ENCODE results near the gene RGS12.

The RGS12 gene

GRCh38 chr4:3302786-3303564 lies 10.2 kb downstream of the RGS12 start:
- TF ChIP-seq, protein P1, sequence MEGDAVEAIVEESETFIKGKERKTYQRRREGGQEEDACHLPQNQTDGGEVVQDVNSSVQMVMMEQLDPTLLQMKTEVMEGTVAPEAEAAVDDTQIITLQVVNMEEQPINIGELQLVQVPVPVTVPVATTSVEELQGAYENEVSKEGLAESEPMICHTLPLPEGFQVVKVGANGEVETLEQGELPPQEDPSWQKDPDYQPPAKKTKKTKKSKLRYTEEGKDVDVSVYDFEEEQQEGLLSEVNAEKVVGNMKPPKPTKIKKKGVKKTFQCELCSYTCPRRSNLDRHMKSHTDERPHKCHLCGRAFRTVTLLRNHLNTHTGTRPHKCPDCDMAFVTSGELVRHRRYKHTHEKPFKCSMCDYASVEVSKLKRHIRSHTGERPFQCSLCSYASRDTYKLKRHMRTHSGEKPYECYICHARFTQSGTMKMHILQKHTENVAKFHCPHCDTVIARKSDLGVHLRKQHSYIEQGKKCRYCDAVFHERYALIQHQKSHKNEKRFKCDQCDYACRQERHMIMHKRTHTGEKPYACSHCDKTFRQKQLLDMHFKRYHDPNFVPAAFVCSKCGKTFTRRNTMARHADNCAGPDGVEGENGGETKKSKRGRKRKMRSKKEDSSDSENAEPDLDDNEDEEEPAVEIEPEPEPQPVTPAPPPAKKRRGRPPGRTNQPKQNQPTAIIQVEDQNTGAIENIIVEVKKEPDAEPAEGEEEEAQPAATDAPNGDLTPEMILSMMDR (IDR thresholded peaks at IDR 0.05; ENCODE audit: extremely low read depth, missing control alignments) = no peak
- DNase-seq (ENCODE audit: low spot score) = no peak

DNA sequence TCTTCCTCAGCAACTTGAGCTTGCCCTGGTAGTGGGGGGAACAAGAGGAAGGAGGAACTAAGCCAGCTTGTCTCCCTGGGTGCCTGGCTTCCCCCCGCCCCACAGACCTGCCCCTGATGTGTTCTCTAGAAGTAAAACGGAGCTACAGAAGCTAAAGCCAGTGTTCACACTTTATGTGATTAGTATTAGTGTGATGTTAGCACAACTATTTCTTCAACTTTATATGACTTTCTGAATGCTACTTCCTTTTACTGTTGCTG lies 10.7 kb downstream of the RGS12 start:
- DNase-seq (ENCODE audit: low spot score) = no peak
- TF ChIP-seq, protein P1 (IDR thresholded peaks at IDR 0.05; ENCODE audit: extremely low read depth, missing control alignments) = no peak

GRCh38 chr4:3303923-3304710 lies 11.3 kb downstream of the RGS12 start:
- TF ChIP-seq, protein P1 (IDR thresholded peaks at IDR 0.05; ENCODE audit: extremely low read depth, missing control alignments) = no peak
- DNase-seq (ENCODE audit: low spot score) = no peak

DNA sequence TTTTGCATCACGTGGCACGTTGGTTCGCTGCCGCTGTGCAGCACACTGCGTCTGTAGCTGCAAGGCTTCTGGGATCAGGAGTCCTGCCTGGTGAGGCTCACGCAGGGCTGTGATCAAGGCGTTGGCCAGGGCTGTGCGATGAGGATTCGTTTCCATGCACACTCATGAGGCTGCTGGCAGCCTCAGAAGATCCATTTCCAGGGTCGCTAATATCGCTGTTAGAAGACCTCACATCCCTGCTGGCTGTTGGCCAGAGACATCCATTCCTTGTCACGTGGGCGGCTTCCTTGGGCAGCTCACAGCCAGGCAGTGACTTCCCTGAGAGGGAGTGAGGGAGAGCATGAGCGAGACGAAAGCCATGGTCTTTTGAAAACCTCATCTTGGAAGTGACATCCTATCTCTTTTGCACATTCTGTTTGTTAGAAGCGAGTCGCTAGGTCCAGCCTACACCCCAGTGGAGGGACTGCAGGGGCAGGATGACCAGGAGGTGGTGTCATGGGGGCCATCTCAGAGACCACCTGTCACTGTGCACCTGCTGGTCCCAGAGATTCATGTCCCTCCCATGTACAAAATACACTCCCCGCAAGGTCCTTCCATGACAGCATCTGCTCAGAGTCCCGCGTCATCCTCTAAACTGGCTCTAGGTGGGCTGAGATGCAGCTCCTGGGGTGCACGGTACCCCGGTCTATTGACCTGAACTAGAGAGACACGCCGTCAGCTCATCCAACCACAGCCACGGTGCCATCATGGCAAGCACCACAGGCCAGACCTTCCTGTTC lies 12.2 kb downstream of the RGS12 start:
- TF ChIP-seq, protein P1 (IDR thresholded peaks at IDR 0.05; ENCODE audit: extremely low read depth, missing control alignments) = no peak
- DNase-seq (ENCODE audit: low spot score) = no peak

GRCh38 chr4:3305610-3306371 lies 13.0 kb downstream of the RGS12 start:
- TF ChIP-seq, protein P1 (IDR thresholded peaks at IDR 0.05; ENCODE audit: extremely low read depth, missing control alignments) = no peak
- no peak for DNase-seq (ENCODE audit: low spot score)

- no peak for DNase-seq (ENCODE audit: low spot score)
- TF ChIP-seq, protein P1 (IDR thresholded peaks at IDR 0.05; ENCODE audit: extremely low read depth, missing control alignments) = no peak
Measured at GRCh38 chr4:3306450-3306849, 13.6 kb downstream of the RGS12 start.
